Ovary (tissue), 3 donors: Measurements from ENCODE around the gene KRT86.

Source experiments
- CTCF ChIP-seq, 3 donors: fragments of 450-650 bp in 2 of 3; fragments of 200-600 bp in 1 of 3; IDR thresholded peaks; one replicate each; pipeline versions ENCODE4 v1.5.1 to v1.8.0; 2016 to 2022; ENCODE audit warnings: antibody characterized with exemption in 3 of 3, mild to moderate bottlenecking in 1 of 3
- POLR2A ChIP-seq: fragments of 450-650 bp; IDR thresholded peaks from one replicate; pipeline ENCODE4 v1.6.1; 2017; ENCODE audit warnings: antibody characterized with exemption, mild to moderate bottlenecking, moderate library complexity
- donor health status: DM: no; HTN: no; CAD: no.

GRCh38 chr12:52229836-52230343 lies 44.6 kb upstream of the KRT86 start:
- TF ChIP-seq POLR2A = no peak
- TF ChIP-seq CTCF (IDR thresholded peaks at IDR 0.05) = no peak
